GM12864 (cell line): ENCODE results near the gene EEF1AKMT3.

Source experiments
- DNase-seq: peaks from one replicate; pipeline ENCODE4 v3.0.0-alpha.2; 2011; ENCODE audit warnings: low read depth
- H3K4me3 ChIP-seq: 2 replicates; pipeline ENCODE4 v1.5.1; 2011; ENCODE audit warnings: mild to moderate bottlenecking, low read depth, low read length, control low read depth
- CTCF ChIP-seq: IDR thresholded peaks from 2 replicates; pipeline ENCODE4 v1.5.1; 2011; ENCODE audit warnings: low read depth, mild to moderate bottlenecking, moderate library complexity, low read length, control low read depth, inconsistent platforms; ENCODE audit errors: missing control alignments

The EEF1AKMT3 gene

DNA sequence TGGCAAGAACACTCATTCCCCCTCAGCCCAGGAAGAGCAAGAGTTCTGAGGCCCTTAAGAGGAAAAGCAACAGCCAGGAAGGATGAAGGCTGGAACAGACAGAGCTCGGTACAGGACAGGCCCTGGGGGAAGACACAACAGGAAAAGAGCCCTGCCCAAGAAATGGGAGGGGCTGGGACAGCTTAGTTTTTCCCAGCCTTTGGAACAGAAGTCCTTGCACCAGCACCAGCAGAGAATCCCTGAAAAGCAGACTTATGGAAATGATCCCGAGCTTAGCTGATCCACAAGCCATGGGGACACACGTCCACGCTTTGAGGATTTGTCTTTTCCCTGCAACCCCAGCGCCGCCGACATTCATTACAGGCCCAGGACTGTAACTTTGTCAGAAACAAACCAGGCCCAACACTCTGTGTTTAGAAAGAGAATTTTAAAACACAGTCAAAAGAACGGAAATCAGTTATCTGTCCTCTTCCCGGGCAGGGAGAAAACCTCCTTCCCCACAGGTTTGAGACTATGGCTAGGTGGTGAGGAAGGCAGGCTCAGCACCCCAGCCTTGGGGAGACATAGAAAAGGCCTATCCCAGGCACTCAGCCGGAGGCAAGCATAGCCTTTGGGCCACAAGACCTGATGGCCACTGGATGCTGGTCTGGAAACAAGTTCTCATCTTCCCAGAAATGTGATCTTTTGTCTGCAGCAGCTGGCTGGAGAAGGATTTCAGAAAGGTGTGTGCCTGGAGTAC, 50.1 kb downstream of the EEF1AKMT3 start:
- no peak overlapping the region for H3K4me3 ChIP-seq
- no peak for DNase-seq
- TF ChIP-seq CTCF = no peak

DNA sequence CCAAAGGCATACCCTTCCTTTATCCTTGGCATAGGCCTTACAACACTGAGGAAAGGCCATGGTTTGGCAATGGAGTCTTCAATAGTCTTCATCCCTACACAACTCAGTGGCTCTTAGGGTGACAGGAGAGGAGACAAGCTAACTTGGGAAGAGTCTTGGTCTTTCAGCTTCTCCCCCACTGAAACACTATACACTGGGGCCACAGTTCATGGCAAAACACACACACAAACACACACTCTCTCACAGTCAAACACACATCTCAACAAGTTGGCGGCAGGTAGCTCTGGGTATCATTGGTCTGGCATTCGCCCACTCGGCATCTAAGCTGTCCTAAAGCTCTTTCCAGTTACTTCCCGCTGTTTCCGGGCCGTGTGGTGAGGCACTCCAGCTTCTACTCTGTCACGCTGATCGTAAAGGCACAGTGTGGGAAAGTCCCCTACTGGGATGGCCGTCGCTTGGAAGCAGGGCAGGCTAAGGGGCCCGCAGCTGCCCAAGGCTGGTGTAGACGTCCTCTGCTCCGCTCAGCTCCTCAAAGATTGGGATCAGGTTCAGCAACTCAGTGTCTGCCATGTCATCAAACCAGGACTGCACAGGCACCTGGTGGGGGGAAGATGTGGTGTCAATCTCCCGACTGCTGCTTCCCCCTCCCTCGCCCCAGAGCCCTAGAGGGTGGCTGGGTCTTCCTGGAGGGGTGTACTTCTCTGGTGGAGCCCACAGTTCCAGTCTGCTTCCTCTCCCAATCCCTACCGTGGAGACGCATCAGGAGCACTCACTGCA, 50.9 kb downstream of the EEF1AKMT3 start:
- no peak for DNase-seq
- TF ChIP-seq CTCF = no peak
- no peak overlapping the region for H3K4me3 ChIP-seq

GRCh38 chr12:57823908-57824640, 51.7 kb downstream of the EEF1AKMT3 start:
- no peak overlapping the region for H3K4me3 ChIP-seq
- no peak for DNase-seq
- TF ChIP-seq CTCF = no peak

GRCh38 chr12:57825451-57825850, 53.0 kb downstream of the EEF1AKMT3 start:
- DNase-seq = no peak
- no peak for TF ChIP-seq CTCF

GRCh38 chr12:57826400-57826799, 54.0 kb downstream of the EEF1AKMT3 start:
- no peak for TF ChIP-seq CTCF
- no peak overlapping the region for H3K4me3 ChIP-seq
- no peak for DNase-seq

More at GRCh38 chr12:57825451-57825850, 53.0 kb downstream of the EEF1AKMT3 start:
- H3K4me3 ChIP-seq = no peak overlapping the region

GRCh38 chr12:57826966-57827365, 54.6 kb downstream of the EEF1AKMT3 start:
- no peak for TF ChIP-seq CTCF
- no peak for DNase-seq
- no peak overlapping the region for H3K4me3 ChIP-seq
